ENCODE results near the gene FAM187B.
"Not testable (repeated sequence)": the region's sequence is repeated elsewhere in the genome, so short reads cannot be mapped to it uniquely, and the experiment has no call there.

FAM187B gene

GRCh38 chr19:35253316-35254286 lies 25.1 kb upstream of the FAM187B start:
- DNase-seq = no peak
- no peak for TF ChIP-seq GATA1 (IDR thresholded peaks at IDR 0.05; ENCODE audit: low read depth, low read length)
- no peak for TF ChIP-seq POLR2A (IDR thresholded peaks at IDR 0.05; ENCODE audit: low read length)

- no peak for DNase-seq
- TF ChIP-seq GATA1 (IDR thresholded peaks at IDR 0.05; ENCODE audit: low read depth, low read length) (no peak), POLR2A (IDR thresholded peaks at IDR 0.05; ENCODE audit: low read length) (no peak)
Observed at GRCh38 chr19:35251456-35251855, 22.9 kb upstream of the FAM187B start.

GRCh38 chr19:35249848-35250711 lies 21.5 kb upstream of the FAM187B start:
- TF ChIP-seq GATA1 (IDR thresholded peaks at IDR 0.05; ENCODE audit: low read depth, low read length) = no peak
- no peak for TF ChIP-seq POLR2A (IDR thresholded peaks at IDR 0.05; ENCODE audit: low read length)
- DNase-seq = no peak

GRCh38 chr19:35249146-35249847 lies 20.8 kb upstream of the FAM187B start:
- DNase-seq = no peak
- TF ChIP-seq POLR2A (IDR thresholded peaks at IDR 0.05; ENCODE audit: low read length) (no peak), GATA1 (IDR thresholded peaks at IDR 0.05; ENCODE audit: low read depth, low read length) (no peak)

- TF ChIP-seq POLR2A (IDR thresholded peaks at IDR 0.05; ENCODE audit: low read length) (no peak), GATA1 (IDR thresholded peaks at IDR 0.05; ENCODE audit: low read depth, low read length) (no peak)
- no peak for DNase-seq
Observed at GRCh38 chr19:35248310-35249145, 20.0 kb upstream of the FAM187B start, which contains the start of gene LSR. Gene LSR (plus strand): TSS chr19:35249002. CDS start chr19:35249023, 21 bp downstream.

- no peak for DNase-seq
- no peak for TF ChIP-seq GATA1 (IDR thresholded peaks at IDR 0.05; ENCODE audit: low read depth, low read length)
- no peak for TF ChIP-seq POLR2A (IDR thresholded peaks at IDR 0.05; ENCODE audit: low read length)
Observed at GRCh38 chr19:35247526-35248309, 19.2 kb upstream of the FAM187B start.

GRCh38 chr19:35246466-35247092 lies 18.0 kb upstream of the FAM187B start:
- no peak for TF ChIP-seq GATA1 (IDR thresholded peaks at IDR 0.05; ENCODE audit: low read depth, low read length)
- TF ChIP-seq POLR2A (IDR thresholded peaks at IDR 0.05; ENCODE audit: low read length) = no peak
- DNase-seq = no peak

GRCh38 chr19:35241417-35241816 lies 12.9 kb upstream of the FAM187B start:
- DNase-seq = no peak
- TF ChIP-seq POLR2A (IDR thresholded peaks at IDR 0.05; ENCODE audit: low read length) (no peak), GATA1 (IDR thresholded peaks at IDR 0.05; ENCODE audit: low read depth, low read length) (no peak)

GRCh38 chr19:35240327-35240726 lies 11.8 kb upstream of the FAM187B start:
- no peak for DNase-seq
- TF ChIP-seq POLR2A (IDR thresholded peaks at IDR 0.05; ENCODE audit: low read length) (no peak), GATA1 (IDR thresholded peaks at IDR 0.05; ENCODE audit: low read depth, low read length) (no peak)

GRCh38 chr19:35239597-35239996 lies 11.1 kb upstream of the FAM187B start:
- DNase-seq = not testable (repeated sequence)

GRCh38 chr19:35236638-35237400 lies 8.3 kb upstream of the FAM187B start:
- no peak for DNase-seq
- TF ChIP-seq GATA1 (IDR thresholded peaks at IDR 0.05; ENCODE audit: low read depth, low read length) (no peak), POLR2A (IDR thresholded peaks at IDR 0.05; ENCODE audit: low read length) (no peak)

All from erythroblast (primary cell).